ENCODE data around the gene KRT80. TPM values are rescaled to one million over a fixed set of nuclear protein-coding genes. Genes with fewer than 3 reads are reported as not detected.
A peak's percentile ranks its signal among the peaks of the same experiment; 100 is the strongest.

The KRT80 gene
- total RNA-seq, 2 donors from 2014 or later: 0.07 to 0.09 TPM

GRCh38 chr12:52145228-52146088, 46.4 kb downstream of the KRT80 start:
- Histone ChIP-seq H3K27ac (ENCODE audit: low read depth, low read length) (peak overlapping the region; percentile 7), H3K27me3 (ENCODE audit: control insufficient read depth, insufficient read depth, low read length, poor library complexity, severe bottlenecking) (no peaks in the 10 kb centered on the region), H3K36me3 (ENCODE audit: control insufficient read depth, insufficient read depth, low read length) (no peaks in the 10 kb centered on the region), H3K4me3 (ENCODE audit: low read length) (no peak overlapping the region), H3K9me3 (ENCODE audit: control insufficient read depth, low read length) (no peaks in the 10 kb centered on the region), H3K9ac (ENCODE audit: extremely low read depth, low read length, poor library complexity, severe bottlenecking) (no peak overlapping the region), H3K4me1 (ENCODE audit: control insufficient read depth, insufficient read depth, low read length) (no peaks in the 10 kb centered on the region)
- Mint-ChIP-seq H3K4me3 (no peak overlapping the region), H3K9me3 (no peaks in the 10 kb centered on the region), H3K27ac (peak overlapping the region; percentile 49), H3K36me3 (ENCODE audit: low read depth) (no peaks in the 10 kb centered on the region), H3K4me1 (peaks cover 5% of the 10 kb centered on the region), H3K27me3 (ENCODE audit: insufficient read depth) (no peaks in the 10 kb centered on the region)
- TF ChIP-seq CTCF (conservative IDR thresholded peaks at IDR 0.05): no peak
- DNase-seq: peak; percentile 72
- WGBS, 2 experiments (ENCODE audit: insufficient coverage in 1 of 2, insufficient read length in 1 of 2): 67 to 83% methylated on average over 5 to 18 of the region's 18 CpGs

- no peak overlapping the region for H3K9ac ChIP-seq (ENCODE audit: extremely low read depth, low read length, poor library complexity, severe bottlenecking)
- peak overlapping the region; percentile 39 for H3K27ac Mint-ChIP-seq
- WGBS, 2 experiments (ENCODE audit: insufficient coverage in 1 of 2, insufficient read length in 1 of 2): 93 to 94% methylated on average over 10 to 16 of the region's 16 CpGs
Measured at GRCh38 chr12:52144512-52145227, 47.1 kb downstream of the KRT80 start.

GRCh38 chr12:52142431-52142830, 49.4 kb downstream of the KRT80 start:
- H3K9me3 Mint-ChIP-seq: no peaks in the 10 kb centered on the region

More at GRCh38 chr12:52144512-52145227, 47.1 kb downstream of the KRT80 start:
- no peaks in the 10 kb centered on the region for H3K9me3 ChIP-seq (ENCODE audit: control insufficient read depth, low read length)
- H3K4me1 ChIP-seq (ENCODE audit: control insufficient read depth, insufficient read depth, low read length): no peaks in the 10 kb centered on the region
- Mint-ChIP-seq H3K4me3 (no peak overlapping the region), H3K27me3 (ENCODE audit: insufficient read depth) (no peaks in the 10 kb centered on the region), H3K36me3 (ENCODE audit: low read depth) (no peaks in the 10 kb centered on the region), H3K9me3 (no peaks in the 10 kb centered on the region), H3K4me1 (peaks cover 6% of the 10 kb centered on the region)
- H3K27ac ChIP-seq (ENCODE audit: low read depth, low read length): peak overlapping the region; percentile 7
- TF ChIP-seq CTCF (conservative IDR thresholded peaks at IDR 0.05): no peak
- H3K4me3 ChIP-seq (ENCODE audit: low read length): no peak overlapping the region
- H3K36me3 ChIP-seq (ENCODE audit: control insufficient read depth, insufficient read depth, low read length): no peaks in the 10 kb centered on the region
- no peak for DNase-seq
- no peaks in the 10 kb centered on the region for H3K27me3 ChIP-seq (ENCODE audit: control insufficient read depth, insufficient read depth, low read length, poor library complexity, severe bottlenecking)

More at GRCh38 chr12:52142431-52142830, 49.4 kb downstream of the KRT80 start:
- WGBS, 2 experiments (ENCODE audit: insufficient coverage in 1 of 2, insufficient read length in 1 of 2): 92 to 95% methylated on average over 4 to 5 of the region's 5 CpGs
- H3K9me3 ChIP-seq (ENCODE audit: control insufficient read depth, low read length): no peaks in the 10 kb centered on the region
- Mint-ChIP-seq H3K4me1 (peaks cover 8% of the 10 kb centered on the region), H3K27ac (no peak overlapping the region), H3K4me3 (no peak overlapping the region), H3K36me3 (ENCODE audit: low read depth) (no peaks in the 10 kb centered on the region), H3K27me3 (ENCODE audit: insufficient read depth) (peaks cover 5% of the 10 kb centered on the region)
- H3K27ac ChIP-seq (ENCODE audit: low read depth, low read length): no peak overlapping the region
- no peak for TF ChIP-seq CTCF (conservative IDR thresholded peaks at IDR 0.05)
- H3K4me1 ChIP-seq (ENCODE audit: control insufficient read depth, insufficient read depth, low read length): no peaks in the 10 kb centered on the region
- H3K36me3 ChIP-seq (ENCODE audit: control insufficient read depth, insufficient read depth, low read length): no peaks in the 10 kb centered on the region
- no peak overlapping the region for H3K9ac ChIP-seq (ENCODE audit: extremely low read depth, low read length, poor library complexity, severe bottlenecking)
- no peak overlapping the region for H3K4me3 ChIP-seq (ENCODE audit: low read length)
- no peaks in the 10 kb centered on the region for H3K27me3 ChIP-seq (ENCODE audit: control insufficient read depth, insufficient read depth, low read length, poor library complexity, severe bottlenecking)
- DNase-seq: no peak

Measured in endodermal cell (in vitro differentiated cells).